ENCODE data around the gene TGM2.

The TGM2 gene

DNA sequence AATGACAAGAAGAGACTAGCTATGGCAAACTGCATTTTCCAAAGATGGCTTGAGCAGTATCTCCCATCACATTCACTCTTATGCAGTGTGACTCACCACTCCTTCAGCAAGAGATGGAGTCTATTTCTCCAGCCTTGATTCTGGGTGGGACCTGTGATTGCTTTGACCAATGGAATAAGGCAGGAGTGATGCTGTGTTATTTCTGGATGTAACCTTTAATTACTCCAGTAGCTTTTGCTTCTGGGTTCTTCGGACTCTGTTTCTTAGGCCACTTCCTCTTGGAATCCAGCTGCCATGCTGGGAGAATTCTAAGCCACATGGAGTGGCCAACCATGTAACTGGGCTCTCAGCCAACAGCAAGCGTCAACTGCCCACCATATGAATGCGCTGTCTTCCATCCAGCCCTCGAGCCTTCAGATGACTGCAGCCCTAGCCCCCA is 50.7 kb downstream of the TGM2 start:
- DNase-seq (ENCODE audit: low read depth): no peak
- no peak overlapping the region for H3K4me3 ChIP-seq (ENCODE audit: low read depth, low read length)
- TF ChIP-seq, protein P1, sequence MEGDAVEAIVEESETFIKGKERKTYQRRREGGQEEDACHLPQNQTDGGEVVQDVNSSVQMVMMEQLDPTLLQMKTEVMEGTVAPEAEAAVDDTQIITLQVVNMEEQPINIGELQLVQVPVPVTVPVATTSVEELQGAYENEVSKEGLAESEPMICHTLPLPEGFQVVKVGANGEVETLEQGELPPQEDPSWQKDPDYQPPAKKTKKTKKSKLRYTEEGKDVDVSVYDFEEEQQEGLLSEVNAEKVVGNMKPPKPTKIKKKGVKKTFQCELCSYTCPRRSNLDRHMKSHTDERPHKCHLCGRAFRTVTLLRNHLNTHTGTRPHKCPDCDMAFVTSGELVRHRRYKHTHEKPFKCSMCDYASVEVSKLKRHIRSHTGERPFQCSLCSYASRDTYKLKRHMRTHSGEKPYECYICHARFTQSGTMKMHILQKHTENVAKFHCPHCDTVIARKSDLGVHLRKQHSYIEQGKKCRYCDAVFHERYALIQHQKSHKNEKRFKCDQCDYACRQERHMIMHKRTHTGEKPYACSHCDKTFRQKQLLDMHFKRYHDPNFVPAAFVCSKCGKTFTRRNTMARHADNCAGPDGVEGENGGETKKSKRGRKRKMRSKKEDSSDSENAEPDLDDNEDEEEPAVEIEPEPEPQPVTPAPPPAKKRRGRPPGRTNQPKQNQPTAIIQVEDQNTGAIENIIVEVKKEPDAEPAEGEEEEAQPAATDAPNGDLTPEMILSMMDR (IDR thresholded peaks at IDR 0.05; ENCODE audit: control insufficient read depth, extremely low read depth, insufficient read depth): no peak

DNA sequence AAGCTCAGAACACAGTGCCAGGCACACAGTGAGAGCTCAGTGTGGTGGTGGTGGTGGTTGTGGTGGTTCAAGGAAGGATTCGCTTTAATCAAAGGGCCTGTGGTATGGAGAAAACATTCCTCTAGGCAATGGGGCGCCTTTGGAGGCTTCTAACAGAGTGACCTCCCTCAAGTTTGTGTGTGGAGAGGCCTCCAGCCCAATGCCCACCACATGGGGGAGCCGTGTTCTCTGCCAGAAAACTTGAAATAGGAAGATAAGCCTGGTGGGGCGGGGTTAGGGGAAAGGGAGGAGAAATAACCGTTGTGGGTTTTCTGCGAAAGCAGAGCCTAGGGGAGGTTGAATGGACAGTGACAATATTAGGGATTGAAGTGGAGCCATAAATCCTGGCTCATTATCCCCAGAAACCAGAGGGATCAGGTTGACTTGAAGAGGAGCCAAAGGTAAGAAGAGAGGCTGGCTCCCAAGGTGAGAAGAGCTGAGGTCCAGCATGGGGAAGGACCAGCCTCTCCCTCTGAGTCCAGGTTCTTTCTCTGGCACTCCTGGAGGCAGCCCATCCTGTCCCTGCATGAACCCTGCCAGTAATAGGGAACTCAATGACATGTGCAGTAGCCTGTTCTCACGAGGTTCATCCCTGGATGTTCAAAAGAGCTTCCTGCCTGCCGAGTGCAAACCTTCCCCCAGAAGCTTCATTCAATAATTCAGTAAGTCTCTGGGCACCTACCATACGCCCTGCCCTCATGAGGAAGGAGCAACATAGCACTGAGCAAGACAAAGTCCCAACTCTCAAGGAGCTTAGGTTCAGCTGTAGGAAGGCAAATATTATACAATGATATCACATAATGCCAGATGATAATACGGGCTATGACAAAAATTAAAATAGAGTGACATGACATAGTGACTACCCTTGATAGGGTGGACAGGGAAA is 51.4 kb downstream of the TGM2 start:
- TF ChIP-seq, protein P1 (IDR thresholded peaks at IDR 0.05; ENCODE audit: control insufficient read depth, extremely low read depth, insufficient read depth): peak; percentile 16; the same call in 1 of the 2 replicates
- no peak for DNase-seq (ENCODE audit: low read depth)
- no peak overlapping the region for H3K4me3 ChIP-seq (ENCODE audit: low read depth, low read length)

DNA sequence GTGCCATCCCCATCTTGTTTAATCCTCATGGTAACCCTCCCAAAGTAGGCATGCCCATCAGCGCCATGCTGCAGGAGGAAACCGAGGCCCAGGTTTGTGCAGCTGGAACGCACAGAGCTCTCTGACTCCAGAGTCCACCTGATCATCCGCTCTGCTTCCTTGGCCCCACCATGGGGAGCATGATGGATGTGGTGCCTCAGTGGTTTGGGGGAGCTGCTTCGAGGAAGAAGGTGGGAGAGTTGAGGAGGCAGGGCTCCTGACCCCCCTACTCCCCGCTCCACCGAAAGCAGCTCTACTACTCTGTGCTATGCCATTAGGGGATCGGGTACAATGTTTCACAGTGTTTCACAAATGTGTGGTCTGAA is 52.2 kb downstream of the TGM2 start:
- TF ChIP-seq, protein P1 (IDR thresholded peaks at IDR 0.05; ENCODE audit: control insufficient read depth, extremely low read depth, insufficient read depth): no peak
- no peak for DNase-seq (ENCODE audit: low read depth)
- H3K4me3 ChIP-seq (ENCODE audit: low read depth, low read length): no peak overlapping the region

DNA sequence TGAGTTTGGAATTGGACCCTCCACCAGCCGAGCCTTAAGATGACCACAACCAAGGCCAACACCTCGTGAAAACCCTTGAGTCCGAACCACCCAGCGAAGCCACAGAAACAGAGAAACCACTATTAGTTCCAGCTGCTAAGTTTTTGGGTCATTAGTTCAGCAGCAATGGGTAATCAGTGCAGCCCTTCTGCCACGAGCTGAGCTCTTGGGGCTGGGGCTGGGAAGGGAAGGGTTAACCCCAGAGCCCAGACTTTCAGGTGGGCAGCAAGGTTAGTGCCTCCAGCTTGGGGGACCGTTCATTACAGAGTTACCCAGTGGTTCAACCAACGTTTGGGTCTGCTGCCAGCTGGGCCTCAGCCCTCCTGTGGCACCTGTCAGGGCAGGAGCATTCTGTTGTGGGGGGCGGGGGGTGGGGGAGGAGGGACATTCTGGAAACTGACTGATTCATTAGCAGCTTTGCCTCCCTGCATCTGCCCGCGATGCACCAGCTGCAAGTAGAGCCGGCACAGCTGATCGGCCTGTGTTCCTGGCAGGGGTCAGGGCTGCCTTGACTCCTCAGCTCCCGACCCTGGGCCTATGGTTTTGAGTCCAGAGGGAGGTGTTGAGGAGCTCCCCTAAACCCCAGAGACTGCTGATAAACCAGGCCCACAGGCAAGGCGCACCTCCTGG is 52.7 kb downstream of the TGM2 start:
- TF ChIP-seq, protein P1 (IDR thresholded peaks at IDR 0.05; ENCODE audit: control insufficient read depth, extremely low read depth, insufficient read depth): no peak
- H3K4me3 ChIP-seq (ENCODE audit: low read depth, low read length): no peak overlapping the region

DNA sequence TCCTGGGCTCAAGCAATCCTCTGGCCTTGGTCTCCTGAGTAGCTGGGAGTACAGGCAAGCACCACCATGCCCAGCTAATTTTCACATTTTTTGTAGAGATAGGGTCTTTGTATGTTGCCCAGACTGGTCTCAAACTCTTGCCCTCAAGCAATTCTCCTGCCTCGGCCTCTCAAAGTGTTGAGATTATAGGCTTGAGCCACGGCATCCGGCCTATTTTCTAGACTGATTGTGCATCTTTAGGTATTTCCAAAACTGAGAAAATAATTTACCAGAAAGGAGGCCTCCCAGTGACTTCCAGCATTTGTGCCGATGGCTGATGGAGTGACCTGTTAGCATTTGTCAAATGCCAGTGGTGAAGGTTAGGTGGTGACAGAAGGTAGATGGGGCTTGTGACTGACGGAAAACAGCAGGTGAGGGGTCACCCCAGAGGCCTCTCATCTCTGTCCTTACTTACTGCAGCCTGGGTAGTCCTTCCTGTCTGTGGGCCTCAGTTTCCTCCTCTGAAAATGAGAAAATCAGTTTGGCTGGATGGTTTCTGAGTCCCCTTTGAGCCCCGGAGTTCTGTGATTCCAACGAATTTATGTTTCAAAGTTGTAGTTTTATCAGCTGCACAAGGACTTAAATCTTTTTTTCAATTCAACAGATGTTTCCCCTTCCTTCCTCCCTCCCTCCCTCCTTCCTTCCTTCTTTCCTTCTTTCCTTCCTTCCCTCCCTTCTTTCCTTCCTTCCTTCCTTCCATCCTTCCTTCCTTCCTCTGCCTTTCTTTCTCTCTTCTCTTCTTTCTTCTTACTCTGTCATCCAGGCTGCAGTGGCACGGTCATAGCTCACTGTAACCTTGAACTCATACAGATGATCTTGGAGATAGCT is 53.5 kb downstream of the TGM2 start:
- TF ChIP-seq, protein P1 (IDR thresholded peaks at IDR 0.05; ENCODE audit: control insufficient read depth, extremely low read depth, insufficient read depth): no peak
- DNase-seq (ENCODE audit: low read depth): no peak
- H3K4me3 ChIP-seq (ENCODE audit: low read depth, low read length): no peak overlapping the region

More for the DNA sequence above, 52.7 kb downstream of the TGM2 start:
- DNase-seq (ENCODE audit: low read depth): no peak

DNA sequence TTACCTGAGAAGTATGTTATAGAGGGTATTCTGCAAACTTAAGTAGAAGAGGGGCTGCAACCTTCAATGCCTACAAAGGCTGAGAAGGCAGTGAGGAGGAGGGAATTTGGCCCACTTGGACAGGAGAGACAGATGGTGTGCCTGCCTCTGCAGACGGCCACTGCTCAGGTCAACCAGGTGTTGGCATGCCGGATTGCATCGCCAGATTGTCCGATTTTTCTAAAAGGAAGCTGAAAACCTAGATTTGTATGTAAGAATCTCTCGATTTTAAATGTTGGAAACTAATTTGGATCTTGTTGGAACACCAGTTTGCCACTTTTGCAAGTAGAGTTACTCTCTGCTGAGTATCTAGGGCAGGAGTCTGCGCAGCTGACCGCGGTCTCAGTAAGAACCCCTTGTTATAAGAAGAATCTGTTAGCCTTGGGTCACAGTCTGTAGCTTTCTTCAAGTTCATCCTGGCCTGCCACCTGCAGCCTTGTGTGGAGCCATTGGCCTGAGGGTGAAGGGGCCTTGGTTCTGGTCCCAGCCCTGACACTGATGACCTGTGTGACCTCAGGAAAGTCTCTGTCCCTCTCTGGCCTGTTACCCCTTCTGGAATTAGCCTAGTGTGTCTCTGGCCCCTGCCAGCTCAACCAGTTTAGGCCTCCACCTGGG is 54.4 kb downstream of the TGM2 start:
- no peak for DNase-seq (ENCODE audit: low read depth)
- no peak overlapping the region for H3K4me3 ChIP-seq (ENCODE audit: low read depth, low read length)
- TF ChIP-seq, protein P1 (IDR thresholded peaks at IDR 0.05; ENCODE audit: control insufficient read depth, extremely low read depth, insufficient read depth): no peak

Data from LNCaP clone FGC (cell line).